GM12873 (cell line): ENCODE results near the gene SLC13A3.

Experiments used
- CTCF ChIP-seq: IDR thresholded peaks from 2 replicates; pipeline ENCODE4 v1.5.1; 2012; ENCODE audit warnings: low read depth, mild to moderate bottlenecking, moderate library complexity, low read length, control low read depth; ENCODE audit not compliant: insufficient read depth; ENCODE audit errors: missing control alignments

SLC13A3 gene

GRCh38 chr20:46649650-46649949, 1.7 kb downstream of the SLC13A3 start:
- TF ChIP-seq CTCF = no peak

GRCh38 chr20:46648903-46649649, 2.2 kb downstream of the SLC13A3 start:
- TF ChIP-seq CTCF = peak; percentile 21

GRCh38 chr20:46647469-46647868, 3.8 kb downstream of the SLC13A3 start:
- no peak for TF ChIP-seq CTCF

- TF ChIP-seq CTCF = no peak
Measured at GRCh38 chr20:46646659-46647380, 4.4 kb downstream of the SLC13A3 start.

GRCh38 chr20:46646122-46646521, 5.1 kb downstream of the SLC13A3 start:
- TF ChIP-seq CTCF = no peak

GRCh38 chr20:46644733-46645132, 6.5 kb downstream of the SLC13A3 start:
- no peak for TF ChIP-seq CTCF

GRCh38 chr20:46644160-46644559, 7.1 kb downstream of the SLC13A3 start:
- no peak for TF ChIP-seq CTCF
